Endothelial cell of umbilical vein (primary cell): ENCODE results near the gene EFCAB9.

ENCODE experiments used
- CTCF ChIP-seq, 2 donors: IDR thresholded peaks; 1 replicate in 1 of 2; 2 replicates in 1 of 2; pipeline ENCODE4 v1.5.1; 2011; ENCODE audit warnings: low read length in 2 of 2, mild to moderate bottlenecking in 2 of 2, moderate library complexity in 2 of 2, control low read depth in 1 of 2, inconsistent platforms in 1 of 2, low read depth in 1 of 2; ENCODE audit not compliant: insufficient read depth in 1 of 2; ENCODE audit errors: extremely low read depth in 1 of 2
- EZH2 ChIP-seq: IDR thresholded peaks from 2 replicates; pipeline ENCODE4 v1.6.1; 2012; ENCODE audit warnings: borderline replicate concordance, low read depth, mild to moderate bottlenecking, moderate library complexity, low read length, inconsistent platforms; ENCODE audit not compliant: severe bottlenecking
- JUN ChIP-seq: IDR thresholded peaks from 2 replicates; pipeline ENCODE4 v1.6.1; 2011; ENCODE audit warnings: borderline replicate concordance, low read depth; ENCODE audit not compliant: insufficient read length, insufficient read depth
- MYC ChIP-seq: IDR thresholded peaks from one replicate; pipeline ENCODE4 v1.6.1; 2011; ENCODE audit warnings: mild to moderate bottlenecking, low read depth, low read length
- POLR2A ChIP-seq: IDR thresholded peaks from 2 replicates; pipeline ENCODE4 v1.6.1; 2012; ENCODE audit warnings: low read depth, mild to moderate bottlenecking, control low read depth, low read length
- POLR2AphosphoS5 ChIP-seq: IDR thresholded peaks from 2 replicates; pipeline ENCODE4 v1.6.1; 2012; ENCODE audit warnings: low read depth, mild to moderate bottlenecking, control low read depth, low read length, moderate library complexity; ENCODE audit not compliant: insufficient read depth
- TF ChIP-seq, protein P1 (sequence below): IDR thresholded peaks from 2 replicates; pipeline ENCODE4 v1.6.1; 2011; ENCODE audit not compliant: insufficient read depth, insufficient read length

DNA sequence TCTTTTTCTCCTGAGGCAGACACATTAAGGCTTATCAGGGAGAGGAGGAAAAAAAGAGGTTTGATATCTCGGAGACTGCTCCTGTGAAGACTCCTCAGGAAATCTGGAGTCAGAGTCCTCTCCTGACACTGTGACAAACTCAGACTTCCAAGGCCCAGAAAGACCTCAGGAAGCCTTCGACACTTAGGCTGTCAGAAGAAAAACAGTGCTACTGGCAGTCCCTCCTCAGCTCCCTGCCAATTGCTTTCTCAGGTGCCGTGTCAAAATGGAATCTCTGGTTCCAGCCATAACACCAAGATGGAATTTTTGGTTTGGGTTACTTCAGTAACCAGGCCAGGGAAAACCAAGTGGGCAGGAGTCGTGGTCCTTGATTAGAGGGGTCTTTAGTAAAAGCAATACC, 10.1 kb upstream of the EFCAB9 start:
- TF ChIP-seq CTCF (IDR thresholded peaks at IDR 0.05; ENCODE audit: extremely low read depth in 1 of 2, insufficient read depth in 1 of 2, low read depth in 1 of 2, low read length in 2 of 2) (no peak), JUN (no peak), POLR2A (no peak), POLR2AphosphoS5 (no peak), EZH2 (no peak), MYC (no peak)
- TF ChIP-seq, protein P1, sequence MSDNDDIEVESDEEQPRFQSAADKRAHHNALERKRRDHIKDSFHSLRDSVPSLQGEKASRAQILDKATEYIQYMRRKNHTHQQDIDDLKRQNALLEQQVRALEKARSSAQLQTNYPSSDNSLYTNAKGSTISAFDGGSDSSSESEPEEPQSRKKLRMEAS = no peak
